ENCODE measurements around the gene LYG1. TPM values are rescaled to one million over a fixed set of nuclear protein-coding genes. Genes with fewer than 3 reads are reported as not detected.

LYG1 gene
- total RNA-seq, 1 experiment from 2014 or later: 3.8 TPM

GRCh38 chr2:99238599-99238998, 62.4 kb downstream of the LYG1 start:
- no peak overlapping the region for H3K4me3 ChIP-seq (replicated peaks in 1 of 2; ENCODE audit: low read depth in 1 of 2, low read length in 2 of 2)
- no peaks in the 10 kb centered on the region for H3K79me2 ChIP-seq (ENCODE audit: insufficient read depth, low read length)
- intact Hi-C loops (cut with micrococcal nuclease): no loop called here
- no peaks in the 10 kb centered on the region for H3K9me3 ChIP-seq (ENCODE audit: control insufficient read depth in 1 of 2, insufficient read depth in 1 of 2, low read depth in 1 of 2, low read length in 2 of 2)
- no peaks in the 10 kb centered on the region for H3K27me3 ChIP-seq (ENCODE audit: insufficient read depth, low read length)
- H3K4me1 ChIP-seq (ENCODE audit: control insufficient read depth in 1 of 2, insufficient read depth in 2 of 2, low read length in 2 of 2): no peaks in the 10 kb centered on the region
- DNase-seq (ENCODE audit: low read depth, low spot score) (no peak), ATAC-seq (no peak)
- POLR2A ChIA-PET: no interaction called here
- no peaks in the 10 kb centered on the region for H4K20me1 ChIP-seq (ENCODE audit: insufficient read depth)
- BruUV-seq (replicated peaks): no TSS peak
- no peak overlapping the region for H3K4me2 ChIP-seq (ENCODE audit: low read length)
- CTCF ChIA-PET: no interaction called here
- no peak for TF ChIP-seq TCF7L2 (IDR thresholded peaks at IDR 0.05; ENCODE audit: borderline replicate concordance, extremely low read depth, insufficient read depth, insufficient read length)
- no peak for TF ChIP-seq SRF (IDR thresholded peaks at IDR 0.05; ENCODE audit: low read depth)
- no peak for TF ChIP-seq ATF3 (IDR thresholded peaks at IDR 0.05)
- no peak for TF ChIP-seq POLR2A (IDR thresholded peaks at IDR 0.05; ENCODE audit: borderline replicate concordance, extremely low read depth, insufficient read depth, insufficient read length)
- no peak for TF ChIP-seq POLR2AphosphoS5 (IDR thresholded peaks at IDR 0.05; ENCODE audit: low read depth, low read length)
- no peak for TF ChIP-seq EZH2 (IDR thresholded peaks at IDR 0.05)
- TF ChIP-seq, protein P1, sequence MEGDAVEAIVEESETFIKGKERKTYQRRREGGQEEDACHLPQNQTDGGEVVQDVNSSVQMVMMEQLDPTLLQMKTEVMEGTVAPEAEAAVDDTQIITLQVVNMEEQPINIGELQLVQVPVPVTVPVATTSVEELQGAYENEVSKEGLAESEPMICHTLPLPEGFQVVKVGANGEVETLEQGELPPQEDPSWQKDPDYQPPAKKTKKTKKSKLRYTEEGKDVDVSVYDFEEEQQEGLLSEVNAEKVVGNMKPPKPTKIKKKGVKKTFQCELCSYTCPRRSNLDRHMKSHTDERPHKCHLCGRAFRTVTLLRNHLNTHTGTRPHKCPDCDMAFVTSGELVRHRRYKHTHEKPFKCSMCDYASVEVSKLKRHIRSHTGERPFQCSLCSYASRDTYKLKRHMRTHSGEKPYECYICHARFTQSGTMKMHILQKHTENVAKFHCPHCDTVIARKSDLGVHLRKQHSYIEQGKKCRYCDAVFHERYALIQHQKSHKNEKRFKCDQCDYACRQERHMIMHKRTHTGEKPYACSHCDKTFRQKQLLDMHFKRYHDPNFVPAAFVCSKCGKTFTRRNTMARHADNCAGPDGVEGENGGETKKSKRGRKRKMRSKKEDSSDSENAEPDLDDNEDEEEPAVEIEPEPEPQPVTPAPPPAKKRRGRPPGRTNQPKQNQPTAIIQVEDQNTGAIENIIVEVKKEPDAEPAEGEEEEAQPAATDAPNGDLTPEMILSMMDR (IDR thresholded peaks at IDR 0.05 in 2 of 3, conservative IDR thresholded peaks at IDR 0.05 in 1 of 3; ENCODE audit: borderline replicate concordance in 1 of 3, insufficient read depth in 1 of 3, low read depth in 2 of 3, low read length in 2 of 3): no peak
- TF ChIP-seq ZNF274 (IDR thresholded peaks at IDR 0.05; ENCODE audit: low read depth, low read length): no peak
- TF ChIP-seq EZH2phosphoT487 (IDR thresholded peaks at IDR 0.05; ENCODE audit: borderline replicate concordance): no peak
- no peak for TF ChIP-seq MAX (IDR thresholded peaks at IDR 0.05)
- TF ChIP-seq, protein P2, sequence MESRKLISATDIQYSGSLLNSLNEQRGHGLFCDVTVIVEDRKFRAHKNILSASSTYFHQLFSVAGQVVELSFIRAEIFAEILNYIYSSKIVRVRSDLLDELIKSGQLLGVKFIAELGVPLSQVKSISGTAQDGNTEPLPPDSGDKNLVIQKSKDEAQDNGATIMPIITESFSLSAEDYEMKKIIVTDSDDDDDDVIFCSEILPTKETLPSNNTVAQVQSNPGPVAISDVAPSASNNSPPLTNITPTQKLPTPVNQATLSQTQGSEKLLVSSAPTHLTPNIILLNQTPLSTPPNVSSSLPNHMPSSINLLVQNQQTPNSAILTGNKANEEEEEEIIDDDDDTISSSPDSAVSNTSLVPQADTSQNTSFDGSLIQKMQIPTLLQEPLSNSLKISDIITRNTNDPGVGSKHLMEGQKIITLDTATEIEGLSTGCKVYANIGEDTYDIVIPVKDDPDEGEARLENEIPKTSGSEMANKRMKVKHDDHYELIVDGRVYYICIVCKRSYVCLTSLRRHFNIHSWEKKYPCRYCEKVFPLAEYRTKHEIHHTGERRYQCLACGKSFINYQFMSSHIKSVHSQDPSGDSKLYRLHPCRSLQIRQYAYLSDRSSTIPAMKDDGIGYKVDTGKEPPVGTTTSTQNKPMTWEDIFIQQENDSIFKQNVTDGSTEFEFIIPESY (IDR thresholded peaks at IDR 0.05; ENCODE audit: extremely low read depth, insufficient replicate concordance, low read length): no peak
- TF ChIP-seq ZFX (IDR thresholded peaks at IDR 0.05): no peak
- TF ChIP-seq, protein P3, sequence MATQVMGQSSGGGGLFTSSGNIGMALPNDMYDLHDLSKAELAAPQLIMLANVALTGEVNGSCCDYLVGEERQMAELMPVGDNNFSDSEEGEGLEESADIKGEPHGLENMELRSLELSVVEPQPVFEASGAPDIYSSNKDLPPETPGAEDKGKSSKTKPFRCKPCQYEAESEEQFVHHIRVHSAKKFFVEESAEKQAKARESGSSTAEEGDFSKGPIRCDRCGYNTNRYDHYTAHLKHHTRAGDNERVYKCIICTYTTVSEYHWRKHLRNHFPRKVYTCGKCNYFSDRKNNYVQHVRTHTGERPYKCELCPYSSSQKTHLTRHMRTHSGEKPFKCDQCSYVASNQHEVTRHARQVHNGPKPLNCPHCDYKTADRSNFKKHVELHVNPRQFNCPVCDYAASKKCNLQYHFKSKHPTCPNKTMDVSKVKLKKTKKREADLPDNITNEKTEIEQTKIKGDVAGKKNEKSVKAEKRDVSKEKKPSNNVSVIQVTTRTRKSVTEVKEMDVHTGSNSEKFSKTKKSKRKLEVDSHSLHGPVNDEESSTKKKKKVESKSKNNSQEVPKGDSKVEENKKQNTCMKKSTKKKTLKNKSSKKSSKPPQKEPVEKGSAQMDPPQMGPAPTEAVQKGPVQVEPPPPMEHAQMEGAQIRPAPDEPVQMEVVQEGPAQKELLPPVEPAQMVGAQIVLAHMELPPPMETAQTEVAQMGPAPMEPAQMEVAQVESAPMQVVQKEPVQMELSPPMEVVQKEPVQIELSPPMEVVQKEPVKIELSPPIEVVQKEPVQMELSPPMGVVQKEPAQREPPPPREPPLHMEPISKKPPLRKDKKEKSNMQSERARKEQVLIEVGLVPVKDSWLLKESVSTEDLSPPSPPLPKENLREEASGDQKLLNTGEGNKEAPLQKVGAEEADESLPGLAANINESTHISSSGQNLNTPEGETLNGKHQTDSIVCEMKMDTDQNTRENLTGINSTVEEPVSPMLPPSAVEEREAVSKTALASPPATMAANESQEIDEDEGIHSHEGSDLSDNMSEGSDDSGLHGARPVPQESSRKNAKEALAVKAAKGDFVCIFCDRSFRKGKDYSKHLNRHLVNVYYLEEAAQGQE (IDR thresholded peaks at IDR 0.05; ENCODE audit: low read depth): no peak
- TF ChIP-seq FOSL1 (IDR thresholded peaks at IDR 0.05; ENCODE audit: low read depth): no peak
- no peak for TF ChIP-seq ELF1 (IDR thresholded peaks at IDR 0.05; ENCODE audit: borderline replicate concordance, low read depth)
- no peak for TF ChIP-seq CEBPB (IDR thresholded peaks at IDR 0.05; ENCODE audit: low read depth)
- no peak for TF ChIP-seq YY1 (IDR thresholded peaks at IDR 0.05; ENCODE audit: extremely low read depth, insufficient replicate concordance, low read depth, low read length)
- no peak for TF ChIP-seq CBX3 (IDR thresholded peaks at IDR 0.05; ENCODE audit: low read depth)
- TF ChIP-seq RAD21 (IDR thresholded peaks at IDR 0.05; ENCODE audit: low read depth): no peak
- no peak for TF ChIP-seq JUND (IDR thresholded peaks at IDR 0.05)
- no peak overlapping the region for H2AFZ ChIP-seq (ENCODE audit: low read depth, low read length, poor library complexity, severe bottlenecking)
- no peak overlapping the region for H3K9ac ChIP-seq (ENCODE audit: low read length)
- H3K36me3 ChIP-seq (ENCODE audit: control insufficient read depth in 1 of 2, insufficient read depth in 2 of 2, low read length in 2 of 2): no peaks in the 10 kb centered on the region
- no peaks in the 10 kb centered on the region for H3K9me2 ChIP-seq (ENCODE audit: insufficient read depth)
- RAD21 ChIA-PET (ENCODE audit: low non-redundant PET in 1 of 2, low total read pairs in 2 of 2, uncharacterized antibody in 2 of 2, unreplicated experiment in 2 of 2): no interaction called here
- no peak overlapping the region for H3K27ac ChIP-seq (ENCODE audit: low read depth, low read length)

Measured in HCT116 (cell line).